Activated CD8-positive, alpha-beta memory T cell treated with anti-CD3 and anti-CD28 coated beads, Interleukin-2, amount 50 U/mL, for 24 hours (primary cell): ENCODE results near the gene LRMDA.
"Not testable (repeated sequence)": the region's sequence is repeated elsewhere in the genome, so short reads cannot be mapped to it uniquely, and the experiment has no call there.

Experiments
- DNase-seq: peaks from one replicate; pipeline ENCODE4 v3.0.0-alpha.2; 2020; ENCODE audit errors: extremely low read depth

Gene LRMDA

DNA sequence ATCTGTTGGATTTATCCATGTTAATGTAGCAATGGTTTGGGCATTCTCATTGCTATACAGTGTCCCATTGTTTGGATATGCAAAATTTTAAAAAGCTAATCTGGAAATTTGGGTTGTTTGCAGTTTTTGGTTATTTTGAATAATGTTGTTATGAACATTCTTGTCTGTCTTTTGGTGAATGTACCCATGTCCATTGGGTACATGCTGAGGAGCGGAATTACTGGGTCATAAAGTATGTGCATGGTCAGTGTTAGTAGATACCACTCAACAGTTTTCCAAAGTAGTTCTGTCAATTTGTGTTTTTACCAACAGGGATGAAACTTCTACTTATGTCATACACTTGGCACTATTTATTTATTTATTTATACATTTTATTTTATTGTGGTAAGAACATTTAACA, 153.9 kb downstream of the LRMDA start:
- DNase-seq = no peak

GRCh38 chr10:75586814-75587213, 155.4 kb downstream of the LRMDA start:
- DNase-seq = no peak

GRCh38 chr10:75588031-75588430, 156.6 kb downstream of the LRMDA start:
- no peak for DNase-seq

- no peak for DNase-seq
These were observed 158.7 kb downstream of the LRMDA start for GRCh38 chr10:75589895-75590654.

GRCh38 chr10:75592151-75592787, 160.8 kb downstream of the LRMDA start:
- DNase-seq = no peak

GRCh38 chr10:75592791-75593643, 161.6 kb downstream of the LRMDA start:
- no peak for DNase-seq

- DNase-seq = no peak
These were observed 162.5 kb downstream of the LRMDA start for GRCh38 chr10:75593692-75594556.

- DNase-seq = no peak
These were observed 165.7 kb downstream of the LRMDA start for GRCh38 chr10:75596930-75597620.

DNA sequence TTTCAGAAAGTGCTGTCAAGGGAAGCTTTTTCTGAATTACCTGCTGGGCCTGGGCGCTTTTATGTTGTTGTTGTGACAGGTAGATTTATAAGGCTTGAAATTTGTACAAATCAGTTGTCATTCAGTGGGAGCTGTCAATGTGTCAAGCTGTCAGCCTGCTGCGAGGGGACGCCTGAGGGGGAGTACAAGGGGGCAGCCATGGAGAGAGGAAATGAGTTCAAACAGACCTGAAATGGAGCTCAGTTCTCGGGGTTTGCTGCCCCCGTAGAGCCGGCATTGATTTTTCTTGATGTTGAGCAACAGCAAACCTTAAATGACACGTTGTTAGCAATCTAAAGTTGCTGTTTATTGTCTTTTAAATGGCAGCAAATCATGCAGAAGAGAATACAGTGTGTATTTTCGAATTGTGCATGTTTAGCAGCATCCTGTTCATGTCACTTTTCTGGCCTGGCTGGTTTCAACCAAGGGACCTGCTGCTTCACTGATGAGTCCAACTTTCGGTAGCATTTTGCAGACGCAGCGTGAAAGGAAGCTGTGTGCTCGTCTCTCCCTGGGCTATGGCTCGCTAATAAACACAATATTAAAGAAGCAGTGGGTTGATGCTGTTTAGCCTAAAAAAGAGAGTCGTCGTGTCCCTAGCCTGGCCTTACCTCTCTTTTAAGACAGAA, 166.5 kb downstream of the LRMDA start:
- DNase-seq = no peak

DNA sequence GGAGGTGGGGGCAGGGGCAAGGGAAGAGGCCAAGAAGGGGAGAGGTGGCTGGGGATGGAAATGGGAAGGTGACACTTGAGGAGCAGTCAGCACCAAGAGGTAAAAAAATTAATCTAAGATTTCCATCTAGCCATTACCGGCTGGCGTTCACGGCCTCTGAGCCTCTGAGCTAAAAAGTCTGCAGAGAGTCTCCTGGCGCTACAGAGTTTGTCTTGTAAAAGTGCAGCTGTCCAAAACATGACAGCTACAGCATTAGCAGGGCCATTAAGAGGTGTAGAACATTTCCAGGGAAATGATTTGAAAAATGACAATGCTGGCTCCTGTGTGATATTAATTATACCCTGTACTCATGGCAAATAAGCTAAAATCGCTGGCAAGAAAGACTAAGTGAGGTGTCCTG, 167.6 kb downstream of the LRMDA start:
- DNase-seq = no peak

- DNase-seq = no peak
These were observed 168.6 kb downstream of the LRMDA start for GRCh38 chr10:75599875-75600648.

GRCh38 chr10:75600833-75601232, 169.4 kb downstream of the LRMDA start:
- no peak for DNase-seq

GRCh38 chr10:75602341-75602740, 170.9 kb downstream of the LRMDA start:
- no peak for DNase-seq

DNA sequence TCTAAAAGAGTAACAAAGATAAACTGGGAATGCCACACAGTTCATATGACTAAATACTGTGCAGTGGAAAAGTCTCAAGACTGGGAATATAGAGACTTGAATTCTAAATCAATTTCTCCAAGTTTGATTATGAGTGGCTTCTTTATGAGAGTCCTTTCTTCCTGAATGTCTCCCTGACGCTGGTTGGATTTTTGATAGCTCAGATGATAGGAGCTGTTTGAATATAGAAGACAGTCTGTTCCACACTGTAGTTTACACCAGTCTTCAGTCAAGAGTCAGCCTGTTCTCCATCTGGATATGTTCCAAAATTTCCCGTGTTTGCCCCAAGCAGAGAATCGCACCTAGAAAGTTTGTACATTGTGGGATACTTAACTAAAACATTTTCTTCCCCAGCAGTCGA, 173.7 kb downstream of the LRMDA start:
- DNase-seq = no peak

DNA sequence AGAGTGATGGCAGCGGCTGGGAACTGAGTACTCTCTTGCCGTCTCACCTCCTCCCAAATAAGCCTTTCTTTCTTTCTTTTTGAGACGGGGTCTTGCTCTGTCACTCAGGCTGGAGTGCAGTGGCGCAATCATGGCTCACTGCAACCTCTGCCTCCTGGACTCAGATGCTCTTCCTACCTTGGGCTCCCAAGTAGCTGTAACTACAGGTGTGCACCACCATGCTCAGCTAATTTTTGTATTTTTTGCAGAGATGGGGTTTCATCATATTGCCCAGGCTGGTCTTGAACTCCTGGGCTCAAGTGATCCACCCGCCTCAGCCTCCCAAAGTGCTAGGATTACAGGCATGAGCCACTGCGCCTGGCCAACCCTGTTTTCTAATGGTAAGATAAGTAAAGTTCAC, 174.4 kb downstream of the LRMDA start:
- DNase-seq = not testable (repeated sequence)

- DNase-seq = no peak
These were observed 174.9 kb downstream of the LRMDA start for GRCh38 chr10:75606203-75606779.

- no peak for DNase-seq
These were observed 176.2 kb downstream of the LRMDA start for GRCh38 chr10:75607576-75607975.

- no peak for DNase-seq
These were observed 178.8 kb downstream of the LRMDA start for GRCh38 chr10:75610183-75610582.
